Trophoblast cell (in vitro differentiated cells and primary cell): ENCODE data around the gene PRSS36.
A peak's percentile ranks its signal among the peaks of the same experiment; 100 is the strongest.

ENCODE experiments used
- DNase-seq, 2 donors: peaks; one replicate each; pipeline ENCODE4 v3.0.0-alpha.2; 2016
- H2AFZ ChIP-seq: 2 replicates; pipeline ENCODE4 v1.6.1; 2013; ENCODE audit warnings: low read length, moderate library complexity, mild to moderate bottlenecking; ENCODE audit not compliant: insufficient read depth, poor library complexity
- H2AK5ac ChIP-seq: 2 replicates; pipeline ENCODE4 v1.6.1; 2013; ENCODE audit warnings: mild to moderate bottlenecking, low read length
- H2BK120ac ChIP-seq: 2 replicates; pipeline ENCODE4 v1.6.1; 2013; ENCODE audit warnings: low read length, mild to moderate bottlenecking, moderate library complexity; ENCODE audit not compliant: insufficient read depth, poor library complexity
- H2BK12ac ChIP-seq: 2 replicates; pipeline ENCODE4 v1.6.1; 2013; ENCODE audit warnings: mild to moderate bottlenecking, low read length, moderate library complexity
- H2BK5ac ChIP-seq: 2 replicates; pipeline ENCODE4 v1.6.1; 2013; ENCODE audit warnings: low read length, low read depth, moderate library complexity, mild to moderate bottlenecking; ENCODE audit not compliant: poor library complexity
- H3K14ac ChIP-seq: 2 replicates; pipeline ENCODE4 v1.6.1; 2013; ENCODE audit warnings: mild to moderate bottlenecking, low read length
- H3K18ac ChIP-seq: 2 replicates; pipeline ENCODE4 v1.6.1; 2013; ENCODE audit warnings: mild to moderate bottlenecking, low read length
- H3K23ac ChIP-seq: 2 replicates; pipeline ENCODE4 v1.6.1; 2013; ENCODE audit warnings: low read length
- H3K27ac ChIP-seq: 2 replicates; pipeline ENCODE4 v1.5.1; 2013; ENCODE audit warnings: low read depth, mild to moderate bottlenecking, inconsistent platforms, low read length, moderate library complexity
- H3K27me3 ChIP-seq: 2 replicates; pipeline ENCODE4 v1.6.1; 2013; ENCODE audit warnings: inconsistent platforms, mild to moderate bottlenecking, low read length, moderate library complexity; ENCODE audit not compliant: insufficient read depth
- H3K36me3 ChIP-seq, 2 experiments: 1 replicate in 1 of 2; 2 replicates in 1 of 2; pipeline ENCODE4 v1.6.1; 2013; ENCODE audit warnings: low read length in 2 of 2, mild to moderate bottlenecking in 2 of 2, moderate library complexity in 1 of 2; ENCODE audit not compliant: insufficient read depth in 2 of 2, control insufficient read depth in 1 of 2
- H3K4ac ChIP-seq: 2 replicates; pipeline ENCODE4 v1.6.1; 2013; ENCODE audit warnings: low read depth, mild to moderate bottlenecking, low read length, moderate library complexity
- H3K4me1 ChIP-seq, 2 experiments: 1 replicate in 1 of 2; 2 replicates in 1 of 2; pipeline ENCODE4 v1.6.1; 2013; ENCODE audit warnings: low read length in 2 of 2, mild to moderate bottlenecking in 2 of 2, moderate library complexity in 1 of 2; ENCODE audit not compliant: insufficient read depth in 2 of 2, control insufficient read depth in 1 of 2
- H3K4me2 ChIP-seq: 2 replicates; pipeline ENCODE4 v1.6.1; 2013; ENCODE audit warnings: inconsistent platforms, mild to moderate bottlenecking, low read length, moderate library complexity
- H3K4me3 ChIP-seq: 2 replicates; pipeline ENCODE4 v1.5.1; 2013; ENCODE audit warnings: mild to moderate bottlenecking, low read depth, low read length, inconsistent platforms
- H3K79me1 ChIP-seq: one replicate; pipeline ENCODE4 v1.6.1; 2013; ENCODE audit warnings: low read length
- H3K79me2 ChIP-seq: 2 replicates; pipeline ENCODE4 v1.6.1; 2013; ENCODE audit warnings: low read length, mild to moderate bottlenecking; ENCODE audit not compliant: control insufficient read depth, insufficient read depth, poor library complexity
- H3K9ac ChIP-seq: 2 replicates; pipeline ENCODE4 v1.6.1; 2013; ENCODE audit warnings: mild to moderate bottlenecking, low read length
- H3K9me3 ChIP-seq: 2 replicates; pipeline ENCODE4 v1.6.1; 2013; ENCODE audit warnings: low read depth, mild to moderate bottlenecking, control low read depth, inconsistent platforms, low read length; ENCODE audit not compliant: insufficient read depth
- H4K12ac ChIP-seq: 2 replicates; pipeline ENCODE4 v1.6.1; 2013; ENCODE audit warnings: low read depth, mild to moderate bottlenecking, low read length, moderate library complexity
- H4K8ac ChIP-seq: 2 replicates; pipeline ENCODE4 v1.6.1; 2013; ENCODE audit warnings: low read depth, mild to moderate bottlenecking, low read length, moderate library complexity
- H4K91ac ChIP-seq: one replicate; pipeline ENCODE4 v1.6.1; 2013; ENCODE audit warnings: low read depth, mild to moderate bottlenecking, low read length, moderate library complexity
- WGBS: extraction: QIAGEN DNeasy Blood & Tissue Kit; methylation state at CpG from one replicate; pipeline ENCODE4 v1.1.7; 2013; ENCODE audit warnings: missing lambda C conversion rate; ENCODE audit not compliant: insufficient read length, insufficient coverage; ENCODE audit errors: extremely low coverage; 5-methylcytosine and 5-hydroxymethylcytosine counted together

PRSS36 gene

GRCh38 chr16:31094424-31095120 lies 55.3 kb downstream of the PRSS36 start, which contains the start of gene VKORC1:
VKORC1 (minus strand) TSS chr16:31094797; CDS start chr16:31094729, 68 bp downstream.
- no CpG with 5 or more reads among the region's 69 CpGs for WGBS
- peak within 1 kb of the TSS; percentile 48 for H4K12ac ChIP-seq
- DNase-seq: peak; percentile 99 to 100
- H3K4me2 ChIP-seq: peak within 1 kb of the TSS; percentile 91
- peak within 1 kb of the TSS; percentile 93 for H3K4me3 ChIP-seq
- H4K8ac ChIP-seq: peak within 1 kb of the TSS; percentile 68
- H3K27me3 ChIP-seq: no peaks in the 10 kb centered on the region
- H4K91ac ChIP-seq: peak within 1 kb of the TSS; percentile 76
- peak within 1 kb of the TSS; percentile 9 for H2AK5ac ChIP-seq
- H3K9ac ChIP-seq: peak within 1 kb of the TSS; percentile 88
- H3K27ac ChIP-seq: peak within 1 kb of the TSS; percentile 79
- peaks cover 7% of the 10 kb centered on the region for H3K79me2 ChIP-seq
- H3K18ac ChIP-seq: peak within 1 kb of the TSS; percentile 79
- H2BK120ac ChIP-seq: peak within 1 kb of the TSS; percentile 41
- H2BK12ac ChIP-seq: no peak within 1 kb of the TSS
- H3K36me3 ChIP-seq: peaks cover 11 to 15% of the 10 kb centered on the region in 2 experiments
- H3K4ac ChIP-seq: peak within 1 kb of the TSS; percentile 53
- H2BK5ac ChIP-seq: peak within 1 kb of the TSS; percentile 22
- H3K14ac ChIP-seq: peak within 1 kb of the TSS; percentile 80
- peaks cover 1% of the 10 kb centered on the region for H3K9me3 ChIP-seq
- peaks cover 3 to 4% of the 10 kb centered on the region in 2 experiments for H3K4me1 ChIP-seq
- peaks cover 6% of the 10 kb centered on the region for H3K79me1 ChIP-seq
- H2AFZ ChIP-seq: peak within 1 kb of the TSS; percentile 60
- no peak within 1 kb of the TSS for H3K23ac ChIP-seq

- H3K79me2 ChIP-seq: peaks cover 7% of the 10 kb centered on the region
- H2AFZ ChIP-seq: peak overlapping the region; percentile 60
- H4K8ac ChIP-seq: peak overlapping the region; percentile 68
- peaks cover 1% of the 10 kb centered on the region for H3K9me3 ChIP-seq
- no peak for DNase-seq
- WGBS: no CpG with 5 or more reads among the region's 20 CpGs
- peak overlapping the region; percentile 76 for H4K91ac ChIP-seq
- H3K4ac ChIP-seq: peak overlapping the region; percentile 53
- H3K27ac ChIP-seq: peak overlapping the region; percentile 79
- H3K18ac ChIP-seq: peak overlapping the region; percentile 79
- H3K14ac ChIP-seq: peak overlapping the region; percentile 80
- peak overlapping the region; percentile 9 for H2AK5ac ChIP-seq
- peak overlapping the region; percentile 88 for H3K9ac ChIP-seq
- H3K4me3 ChIP-seq: peak overlapping the region; percentile 93
- H3K4me2 ChIP-seq: peak overlapping the region; percentile 91
- H3K4me1 ChIP-seq: peaks cover 3 to 4% of the 10 kb centered on the region in 2 experiments
- no peak overlapping the region for H2BK12ac ChIP-seq
- H4K12ac ChIP-seq: peak overlapping the region; percentile 48
- no peaks in the 10 kb centered on the region for H3K27me3 ChIP-seq
- H2BK120ac ChIP-seq: peak overlapping the region; percentile 41
- no peak overlapping the region for H3K23ac ChIP-seq
- peaks cover 6% of the 10 kb centered on the region for H3K79me1 ChIP-seq
- no peak overlapping the region for H2BK5ac ChIP-seq
- peaks cover 11 to 18% of the 10 kb centered on the region in 2 experiments for H3K36me3 ChIP-seq
These were observed 55.8 kb downstream of the PRSS36 start for GRCh38 chr16:31094088-31094423.

GRCh38 chr16:31093132-31093703 lies 56.6 kb downstream of the PRSS36 start:
- Histone ChIP-seq H3K9ac (peak overlapping the region; percentile 32), H3K4me2 (peak overlapping the region; percentile 60), H4K91ac (no peak overlapping the region), H3K23ac (no peak overlapping the region), H3K27me3 (no peaks in the 10 kb centered on the region), H2BK5ac (no peak overlapping the region), H2AFZ (no peak overlapping the region), H2BK120ac (no peak overlapping the region), H3K14ac (no peak overlapping the region), H3K79me2 (peaks cover 7% of the 10 kb centered on the region), H3K79me1 (peaks cover 6% of the 10 kb centered on the region), H2BK12ac (no peak overlapping the region), H4K8ac (peak overlapping the region; percentile 62), H3K18ac (peak overlapping the region; percentile 7), H2AK5ac (no peak overlapping the region), H3K27ac (no peak overlapping the region), H3K4me1 (peaks cover 3 to 4% of the 10 kb centered on the region in 2 experiments), H3K36me3 (peaks cover 17 to 24% of the 10 kb centered on the region in 2 experiments), H3K4ac (peak overlapping the region; percentile 22), H3K4me3 (no peak overlapping the region), H4K12ac (no peak overlapping the region), H3K9me3 (peaks cover 1% of the 10 kb centered on the region)
- WGBS: no CpG with 5 or more reads among the region's 17 CpGs
- peak; percentile 33 to 52 for DNase-seq

GRCh38 chr16:31092330-31092729 lies 57.5 kb downstream of the PRSS36 start:
- H4K12ac ChIP-seq: no peak overlapping the region
- no peak overlapping the region for H2AFZ ChIP-seq
- no peak overlapping the region for H2BK120ac ChIP-seq
- H2BK5ac ChIP-seq: no peak overlapping the region
- no CpG with 5 or more reads among the region's 5 CpGs for WGBS
- peaks cover 25 to 27% of the 10 kb centered on the region in 2 experiments for H3K36me3 ChIP-seq
- peaks cover 1% of the 10 kb centered on the region for H3K9me3 ChIP-seq
- peaks cover 6% of the 10 kb centered on the region for H3K79me1 ChIP-seq
- no peak overlapping the region for H4K91ac ChIP-seq
- H3K23ac ChIP-seq: no peak overlapping the region
- no peak overlapping the region for H2BK12ac ChIP-seq
- H3K4me2 ChIP-seq: no peak overlapping the region
- H2AK5ac ChIP-seq: no peak overlapping the region
- H3K14ac ChIP-seq: no peak overlapping the region
- no peak overlapping the region for H4K8ac ChIP-seq
- peaks cover 7% of the 10 kb centered on the region for H3K79me2 ChIP-seq
- H3K4me1 ChIP-seq: peaks cover 3 to 4% of the 10 kb centered on the region in 2 experiments
- no peaks in the 10 kb centered on the region for H3K27me3 ChIP-seq
- no peak for DNase-seq
- no peak overlapping the region for H3K9ac ChIP-seq
- no peak overlapping the region for H3K4ac ChIP-seq
- H3K18ac ChIP-seq: no peak overlapping the region
- no peak overlapping the region for H3K27ac ChIP-seq
- H3K4me3 ChIP-seq: no peak overlapping the region
